Upper lobe of left lung (tissue), 4 donors: ENCODE measurements around the gene MRPL9.

Experiments
- EP300 ChIP-seq, 4 donors: sonication (generic); formaldehyde crosslinking; IDR thresholded peaks; one replicate each; pipeline ENCODE4 v1.5.1; 2017; ENCODE audit warnings: antibody characterized with exemption in 4 of 4, control low read depth in 2 of 4
- TF ChIP-seq, protein P1 (sequence below), 6 experiments: fragments of 450-650 bp in 4 of 6; fragments of 200-600 bp in 2 of 6; sonication (generic) in 2 of 6; IDR thresholded peaks; one replicate each; pipeline ENCODE4 v1.5.1; 2016 to 2019; ENCODE audit warnings: antibody characterized with exemption in 6 of 6

DNA sequence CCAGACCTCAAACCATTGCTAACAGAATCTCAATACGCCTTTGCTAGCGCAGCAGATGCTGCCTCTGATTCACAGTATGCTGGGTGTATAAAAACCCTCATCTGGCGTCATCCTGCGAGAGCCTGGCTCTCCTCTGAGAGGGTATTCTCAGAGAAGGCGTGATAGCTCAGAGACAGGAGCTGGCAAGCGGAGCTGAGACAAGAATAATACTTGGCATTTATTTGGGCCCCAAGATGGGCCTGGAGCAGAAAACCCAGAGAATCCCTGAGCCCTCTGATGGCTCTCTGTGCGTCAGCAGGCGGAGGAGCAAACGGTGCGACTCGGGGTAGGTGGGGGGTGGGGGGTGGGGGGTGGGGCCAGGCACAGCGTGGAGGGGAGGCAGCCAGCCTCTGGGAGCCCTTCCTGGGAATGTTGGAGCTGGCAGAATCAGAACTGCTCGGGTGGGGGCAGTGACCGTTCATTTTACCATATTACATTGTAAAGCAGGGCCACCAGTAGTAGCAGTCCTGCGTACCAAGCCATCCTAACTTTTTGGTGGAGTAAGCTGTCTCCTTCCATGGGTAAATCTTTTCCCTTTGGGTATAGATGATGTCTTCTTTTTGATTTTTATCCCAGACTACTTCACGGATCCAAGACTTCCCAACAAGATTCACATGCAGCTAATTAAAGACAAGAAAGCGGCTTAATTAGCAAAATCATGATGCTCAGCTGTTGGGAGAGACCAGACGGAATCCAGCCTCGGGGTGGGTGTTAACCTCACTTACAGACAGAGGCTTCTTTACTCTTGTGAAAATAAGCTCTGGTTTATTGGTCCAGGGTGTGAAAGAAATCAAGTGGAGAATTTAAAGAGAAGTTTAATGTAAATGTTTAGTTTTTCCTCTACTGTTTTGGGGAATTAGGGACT lies 34.9 kb downstream of the MRPL9 start:
- no peak for TF ChIP-seq EP300 (IDR thresholded peaks at IDR 0.05)
- TF ChIP-seq, protein P1, sequence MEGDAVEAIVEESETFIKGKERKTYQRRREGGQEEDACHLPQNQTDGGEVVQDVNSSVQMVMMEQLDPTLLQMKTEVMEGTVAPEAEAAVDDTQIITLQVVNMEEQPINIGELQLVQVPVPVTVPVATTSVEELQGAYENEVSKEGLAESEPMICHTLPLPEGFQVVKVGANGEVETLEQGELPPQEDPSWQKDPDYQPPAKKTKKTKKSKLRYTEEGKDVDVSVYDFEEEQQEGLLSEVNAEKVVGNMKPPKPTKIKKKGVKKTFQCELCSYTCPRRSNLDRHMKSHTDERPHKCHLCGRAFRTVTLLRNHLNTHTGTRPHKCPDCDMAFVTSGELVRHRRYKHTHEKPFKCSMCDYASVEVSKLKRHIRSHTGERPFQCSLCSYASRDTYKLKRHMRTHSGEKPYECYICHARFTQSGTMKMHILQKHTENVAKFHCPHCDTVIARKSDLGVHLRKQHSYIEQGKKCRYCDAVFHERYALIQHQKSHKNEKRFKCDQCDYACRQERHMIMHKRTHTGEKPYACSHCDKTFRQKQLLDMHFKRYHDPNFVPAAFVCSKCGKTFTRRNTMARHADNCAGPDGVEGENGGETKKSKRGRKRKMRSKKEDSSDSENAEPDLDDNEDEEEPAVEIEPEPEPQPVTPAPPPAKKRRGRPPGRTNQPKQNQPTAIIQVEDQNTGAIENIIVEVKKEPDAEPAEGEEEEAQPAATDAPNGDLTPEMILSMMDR (IDR thresholded peaks at IDR 0.05), result no peak
